ENCODE results near the gene ACOXL.

Gene ACOXL

DNA sequence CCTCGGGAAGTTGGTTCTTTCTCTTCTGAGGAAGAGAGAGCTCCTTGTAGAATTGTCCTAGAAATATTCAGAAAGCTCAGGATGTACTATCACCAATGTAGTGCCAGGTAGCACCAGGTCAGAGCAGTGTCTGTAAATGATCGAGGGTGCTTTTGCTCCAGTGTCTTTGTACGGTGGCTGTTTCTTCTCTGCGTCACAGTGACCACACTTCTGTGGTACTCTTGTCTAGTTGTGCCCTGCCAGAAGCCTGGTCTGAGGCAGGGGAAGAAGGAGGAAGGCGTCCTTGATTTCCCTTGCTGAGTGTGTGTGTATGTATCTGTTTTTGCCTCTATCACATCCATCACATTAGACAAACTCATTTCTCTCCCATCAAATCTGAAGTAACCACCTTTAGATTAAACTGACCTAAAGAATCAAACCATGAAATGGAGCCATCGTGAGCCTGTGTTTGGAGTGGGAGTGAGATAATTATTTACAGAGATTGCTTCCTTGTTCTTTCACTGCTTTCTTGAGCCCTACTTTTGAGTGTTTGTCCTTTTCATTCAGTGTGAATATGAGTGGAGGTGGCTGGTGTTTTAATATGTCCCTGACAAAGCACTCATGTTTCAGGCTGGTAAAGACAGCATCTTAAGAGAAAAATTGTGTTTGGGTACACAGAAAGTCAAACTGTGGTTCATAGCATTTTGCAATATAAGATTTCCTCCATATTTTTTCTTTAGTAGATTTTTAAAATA lies 97.2 kb downstream of the ACOXL start:
- H3K79me2 ChIP-seq (ENCODE audit: control insufficient read depth, low read length), result no peaks in the 10 kb centered on the region
- H3K9me3 ChIP-seq (ENCODE audit: control insufficient read depth, insufficient read depth, low read length), result 0 out of 2 replicates have a peak, but pooled peaks cover 3% of the 10 kb centered on the region
- no peaks in the 10 kb centered on the region for H3K9me2 ChIP-seq (replicated peaks; ENCODE audit: control insufficient read depth, low read length)
- no peaks in the 10 kb centered on the region for H3F3A ChIP-seq (ENCODE audit: control insufficient read depth, insufficient read depth)
- peaks cover 20% of the 10 kb centered on the region for H3K27me3 ChIP-seq (ENCODE audit: control insufficient read depth, low read length)
- H3K4me2 ChIP-seq (ENCODE audit: low read length), result no peak overlapping the region
- H3K4me1 ChIP-seq (ENCODE audit: control insufficient read depth, low read length), result no peaks in the 10 kb centered on the region
- no peaks in the 10 kb centered on the region for H4K20me1 ChIP-seq (ENCODE audit: control insufficient read depth, insufficient read depth, low read depth, low read length)
- H3K36me3 ChIP-seq (ENCODE audit: control insufficient read depth, low read length), result no peaks in the 10 kb centered on the region
- no peak overlapping the region for H3K4me3 ChIP-seq (ENCODE audit: low read length)
- no peak for TF ChIP-seq CTCF (IDR thresholded peaks at IDR 0.05; ENCODE audit: low read depth, low read length, poor library complexity, severe bottlenecking)
- no peak for TF ChIP-seq EZH2phosphoT487 (IDR thresholded peaks at IDR 0.05; ENCODE audit: borderline replicate concordance, low read length)
- H3K27ac ChIP-seq (ENCODE audit: low read depth, low read length), result no peak overlapping the region

- Histone ChIP-seq H3K4me2 (ENCODE audit: low read length) (no peak overlapping the region), H3K9me3 (ENCODE audit: control insufficient read depth, insufficient read depth, low read length) (no peaks in the 10 kb centered on the region), H3K36me3 (ENCODE audit: control insufficient read depth, low read length) (no peaks in the 10 kb centered on the region)
Measured at GRCh38 chr2:110832740-110833139, 100.4 kb downstream of the ACOXL start.

GRCh38 chr2:110834134-110834827 lies 101.9 kb downstream of the ACOXL start:
- no peak overlapping the region for H3K4me2 ChIP-seq (ENCODE audit: low read length)
- TF ChIP-seq CTCF (IDR thresholded peaks at IDR 0.05; ENCODE audit: low read depth, low read length, poor library complexity, severe bottlenecking), result no peak
- no peak for TF ChIP-seq EZH2phosphoT487 (IDR thresholded peaks at IDR 0.05; ENCODE audit: borderline replicate concordance, low read length)

More at GRCh38 chr2:110832740-110833139, 100.4 kb downstream of the ACOXL start:
- no peak overlapping the region for H3K27ac ChIP-seq (ENCODE audit: low read depth, low read length)
- peaks cover 24% of the 10 kb centered on the region for H3K27me3 ChIP-seq (ENCODE audit: control insufficient read depth, low read length)
- H3K9me2 ChIP-seq (replicated peaks; ENCODE audit: control insufficient read depth, low read length), result no peaks in the 10 kb centered on the region
- no peak overlapping the region for H3K4me3 ChIP-seq (ENCODE audit: low read length)
- no peaks in the 10 kb centered on the region for H3K4me1 ChIP-seq (ENCODE audit: control insufficient read depth, low read length)
- no peaks in the 10 kb centered on the region for H4K20me1 ChIP-seq (ENCODE audit: control insufficient read depth, insufficient read depth, low read depth, low read length)
- no peaks in the 10 kb centered on the region for H3F3A ChIP-seq (ENCODE audit: control insufficient read depth, insufficient read depth)
- no peaks in the 10 kb centered on the region for H3K79me2 ChIP-seq (ENCODE audit: control insufficient read depth, low read length)
- TF ChIP-seq EZH2phosphoT487 (IDR thresholded peaks at IDR 0.05; ENCODE audit: borderline replicate concordance, low read length) (no peak), CTCF (IDR thresholded peaks at IDR 0.05; ENCODE audit: low read depth, low read length, poor library complexity, severe bottlenecking) (peak; percentile 50)

More at GRCh38 chr2:110834134-110834827, 101.9 kb downstream of the ACOXL start:
- no peak overlapping the region for H3K4me3 ChIP-seq (ENCODE audit: low read length)
- no peaks in the 10 kb centered on the region for H3K79me2 ChIP-seq (ENCODE audit: control insufficient read depth, low read length)
- H3K27me3 ChIP-seq (ENCODE audit: control insufficient read depth, low read length), result peaks cover 24% of the 10 kb centered on the region
- no peaks in the 10 kb centered on the region for H3K9me2 ChIP-seq (replicated peaks; ENCODE audit: control insufficient read depth, low read length)
- no peak overlapping the region for H3K27ac ChIP-seq (ENCODE audit: low read depth, low read length)
- H4K20me1 ChIP-seq (ENCODE audit: control insufficient read depth, insufficient read depth, low read depth, low read length), result no peaks in the 10 kb centered on the region
- H3K36me3 ChIP-seq (ENCODE audit: control insufficient read depth, low read length), result no peaks in the 10 kb centered on the region
- H3F3A ChIP-seq (ENCODE audit: control insufficient read depth, insufficient read depth), result no peaks in the 10 kb centered on the region
- H3K9me3 ChIP-seq (ENCODE audit: control insufficient read depth, insufficient read depth, low read length), result no peaks in the 10 kb centered on the region
- H3K4me1 ChIP-seq (ENCODE audit: control insufficient read depth, low read length), result no peaks in the 10 kb centered on the region
